ENCODE results near the gene MSH3.
"Not testable (repeated sequence)": the region's sequence is repeated elsewhere in the genome, so short reads cannot be mapped to it uniquely, and the experiment has no call there.

MSH3 gene

DNA sequence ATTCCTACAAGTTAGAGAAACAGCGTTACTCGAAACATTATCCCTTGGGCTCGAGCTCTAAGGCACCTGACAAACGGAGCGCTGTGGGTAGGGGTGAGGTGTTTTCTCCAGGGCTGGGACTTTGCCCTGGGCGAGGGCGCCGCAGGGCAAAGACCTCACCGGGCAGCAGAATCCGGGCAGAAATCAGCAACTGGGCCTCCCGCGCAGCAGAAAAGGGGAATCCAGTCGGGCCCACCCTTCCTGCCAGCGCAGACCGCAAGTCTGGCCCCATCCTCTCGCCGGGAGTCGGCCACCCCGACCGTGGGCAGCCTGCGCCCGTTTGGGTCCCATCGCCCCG lies 430 bp upstream of the MSH3 start:
- Histone ChIP-seq H3K9me3 (ENCODE audit: insufficient read depth, low read length) (no peaks in the 10 kb centered on the region), H3K79me2 (ENCODE audit: low read length) (peaks cover 32% of the 10 kb centered on the region), H4K20me1 (ENCODE audit: insufficient read depth, low read length) (peaks cover 4% of the 10 kb centered on the region; the same call in 1 of the 2 replicates), H3K4me3 (ENCODE audit: low read length) (peak overlapping the region; percentile 100), H3K27ac (ENCODE audit: low read length) (peak overlapping the region; percentile 14; the same call in 1 of the 2 replicates), H3K27me3 (ENCODE audit: low read depth, low read length) (no peaks in the 10 kb centered on the region), H3K4me1 (ENCODE audit: low read length) (peaks cover 16% of the 10 kb centered on the region), H3K4me2 (ENCODE audit: low read length) (peak overlapping the region; percentile 91), H2AFZ (ENCODE audit: low read depth, low read length) (no peak overlapping the region), H3K9ac (ENCODE audit: low read length) (peak overlapping the region; percentile 95), H3K36me3 (replicated peaks; ENCODE audit: low read depth, low read length) (peaks cover 15% of the 10 kb centered on the region)
- TF ChIP-seq EZH2phosphoT487 (IDR thresholded peaks at IDR 0.05; ENCODE audit: low read depth): no peak
- no peak for TF ChIP-seq CTCF (IDR thresholded peaks at IDR 0.05; ENCODE audit: low read depth, low read length)

DNA sequence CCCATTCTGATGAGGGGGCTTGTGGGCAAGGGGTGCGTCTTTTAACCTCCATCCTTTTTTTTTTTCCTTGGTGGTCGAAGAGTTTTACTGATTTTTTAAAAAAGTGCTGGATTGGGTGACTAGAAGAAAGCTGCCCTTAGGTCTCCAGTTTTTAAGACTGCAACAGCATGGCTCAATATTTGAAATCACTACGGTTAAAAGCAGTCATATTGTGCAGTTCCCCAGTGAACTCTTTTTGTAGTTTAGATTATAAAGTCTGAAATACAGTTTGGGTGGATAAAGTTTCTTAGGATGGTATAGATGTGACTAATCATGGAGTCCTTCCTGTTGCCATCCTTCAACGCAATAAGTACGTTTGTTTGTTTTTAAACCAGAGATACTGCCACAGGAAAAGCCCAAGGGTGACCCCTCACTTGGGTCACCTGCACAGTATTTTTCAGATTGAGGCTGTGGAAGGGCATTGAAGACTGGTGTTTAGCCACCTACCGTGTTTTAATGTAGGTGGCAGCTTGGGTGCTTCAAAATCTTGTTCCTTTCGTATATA lies 851 bp downstream of the MSH3 start:
- Histone ChIP-seq H3K9ac (ENCODE audit: low read length) (peak overlapping the region; percentile 96), H3K79me2 (ENCODE audit: low read length) (peaks cover 32% of the 10 kb centered on the region), H2AFZ (ENCODE audit: low read depth, low read length) (peak overlapping the region; percentile 87), H3K36me3 (replicated peaks; ENCODE audit: low read depth, low read length) (peaks cover 15% of the 10 kb centered on the region), H4K20me1 (ENCODE audit: insufficient read depth, low read length) (peaks cover 4% of the 10 kb centered on the region; the same call in 1 of the 2 replicates), H3K27ac (ENCODE audit: low read length) (peak overlapping the region; percentile 72), H3K9me3 (ENCODE audit: insufficient read depth, low read length) (no peaks in the 10 kb centered on the region), H3K27me3 (ENCODE audit: low read depth, low read length) (no peaks in the 10 kb centered on the region), H3K4me3 (ENCODE audit: low read length) (peak overlapping the region; percentile 93), H3K4me2 (ENCODE audit: low read length) (peak overlapping the region; percentile 91), H3K4me1 (ENCODE audit: low read length) (peaks cover 16% of the 10 kb centered on the region)
- TF ChIP-seq EZH2phosphoT487 (IDR thresholded peaks at IDR 0.05; ENCODE audit: low read depth) (no peak), CTCF (IDR thresholded peaks at IDR 0.05; ENCODE audit: low read depth, low read length) (no peak)

- peaks cover 16% of the 10 kb centered on the region for H3K36me3 ChIP-seq (replicated peaks; ENCODE audit: low read depth, low read length)
- no peaks in the 10 kb centered on the region for H3K27me3 ChIP-seq (ENCODE audit: low read depth, low read length)
- no peaks in the 10 kb centered on the region for H3K9me3 ChIP-seq (ENCODE audit: insufficient read depth, low read length)
- H3K4me1 ChIP-seq (ENCODE audit: low read length): peaks cover 16% of the 10 kb centered on the region
- no peak overlapping the region for H2AFZ ChIP-seq (ENCODE audit: low read depth, low read length)
- peak overlapping the region; percentile 91; the same call in 1 of the 2 replicates for H3K4me2 ChIP-seq (ENCODE audit: low read length)
- peaks cover 32% of the 10 kb centered on the region for H3K79me2 ChIP-seq (ENCODE audit: low read length)
- H4K20me1 ChIP-seq (ENCODE audit: insufficient read depth, low read length): peaks cover 4% of the 10 kb centered on the region; the same call in 1 of the 2 replicates
- no peak overlapping the region for H3K4me3 ChIP-seq (ENCODE audit: low read length)
- no peak overlapping the region for H3K27ac ChIP-seq (ENCODE audit: low read length)
- no peak overlapping the region; the same call in 1 of the 2 replicates for H3K9ac ChIP-seq (ENCODE audit: low read length)
- TF ChIP-seq EZH2phosphoT487 (IDR thresholded peaks at IDR 0.05; ENCODE audit: low read depth) (no peak), CTCF (IDR thresholded peaks at IDR 0.05; ENCODE audit: low read depth, low read length) (peak; percentile 5; the same call in 1 of the 2 replicates)
Measured at GRCh38 chr5:80656425-80656824, 2.0 kb downstream of the MSH3 start.

- Histone ChIP-seq H3K4me3 (ENCODE audit: low read length) (no peak overlapping the region), H3K4me2 (ENCODE audit: low read length) (no peak overlapping the region), H3K27ac (ENCODE audit: low read length) (no peak overlapping the region), H3K36me3 (replicated peaks; ENCODE audit: low read depth, low read length) (peaks cover 16% of the 10 kb centered on the region), H3K79me2 (ENCODE audit: low read length) (peaks cover 17% of the 10 kb centered on the region), H3K4me1 (ENCODE audit: low read length) (peaks cover 7% of the 10 kb centered on the region), H3K9ac (ENCODE audit: low read length) (no peak overlapping the region), H3K27me3 (ENCODE audit: low read depth, low read length) (no peaks in the 10 kb centered on the region), H3K9me3 (ENCODE audit: insufficient read depth, low read length) (no peaks in the 10 kb centered on the region), H4K20me1 (ENCODE audit: insufficient read depth, low read length) (no peaks in the 10 kb centered on the region), H2AFZ (ENCODE audit: low read depth, low read length) (no peak overlapping the region)
- TF ChIP-seq EZH2phosphoT487 (IDR thresholded peaks at IDR 0.05; ENCODE audit: low read depth): no peak
- TF ChIP-seq CTCF (IDR thresholded peaks at IDR 0.05; ENCODE audit: low read depth, low read length): no peak
Measured at GRCh38 chr5:80659106-80659505, 4.7 kb downstream of the MSH3 start.

GRCh38 chr5:80660661-80661060 lies 6.2 kb downstream of the MSH3 start:
- not testable (repeated sequence) for H3K4me3 ChIP-seq (ENCODE audit: low read length); H3K9me3 ChIP-seq (ENCODE audit: insufficient read depth, low read length); H3K4me1 ChIP-seq (ENCODE audit: low read length); H3K4me2 ChIP-seq (ENCODE audit: low read length); H4K20me1 ChIP-seq (ENCODE audit: insufficient read depth, low read length); H3K27me3 ChIP-seq (ENCODE audit: low read depth, low read length); H3K79me2 ChIP-seq (ENCODE audit: low read length); H3K9ac ChIP-seq (ENCODE audit: low read length); H2AFZ ChIP-seq (ENCODE audit: low read depth, low read length); H3K27ac ChIP-seq (ENCODE audit: low read length)
- H3K36me3 ChIP-seq (replicated peaks; ENCODE audit: low read depth, low read length): peaks cover 21% of the 10 kb centered on the region

Measured in OCI-LY3 (cell line).